H1 (cell line): Measurements from ENCODE around the gene ARHGEF10L. TPM values are rescaled to one million over a fixed set of nuclear protein-coding genes. Genes with fewer than 3 reads are reported as not detected.

Source experiments
- CREB1 ChIP-seq: IDR thresholded peaks from 2 replicates; pipeline ENCODE4 v1.6.1; 2012; ENCODE audit warnings: inconsistent platforms
- HDAC2 ChIP-seq, 2 experiments: fragments of 300-600 bp in 1 of 2; sonication (generic) in 1 of 2; IDR thresholded peaks; 2 replicates each; pipeline ENCODE4 v1.6.1; 2011 to 2012; ENCODE audit warnings: low read depth in 2 of 2, low read length in 2 of 2, mild to moderate bottlenecking in 2 of 2, moderate library complexity in 2 of 2, borderline replicate concordance in 1 of 2, inconsistent platforms in 1 of 2
- HDAC6 ChIP-seq: IDR thresholded peaks from one replicate; pipeline ENCODE4 v1.7.1; 2012; ENCODE audit warnings: low read depth, mild to moderate bottlenecking, inconsistent platforms, low read length, moderate library complexity
- RBBP5 ChIP-seq: IDR thresholded peaks from 2 replicates; pipeline ENCODE4 v1.7.1; 2012; ENCODE audit warnings: low read depth, mild to moderate bottlenecking, inconsistent platforms, low read length, moderate library complexity, borderline replicate concordance
- polyA plus RNA-seq, 7 experiments: library from polyadenylated mRNA; depleted of rRNA in 3 of 7; stranded (reverse) in 5 of 7; unstranded in 2 of 7; fragments of >200 nt in 5 of 7; fragments of 200-250 nt in 2 of 7; gene quantifications; 1 replicate in 5 of 7; 2 replicates in 1 of 7; 4 replicates in 1 of 7; pipeline versions ENCODE4 v1.2.1 to v1.2.3, GENCODE V29; 2011 to 2013; ENCODE audit warnings: missing spikeins in 2 of 7, mixed read lengths in 2 of 7
- total RNA-seq: library from RNA; stranded (reverse); fragmentation: NEBNext Ultra II Directional; extraction: Animal tissue kit (Norgen Biotek cat#: 25700); gene quantifications from 2 replicates; pipeline ENCODE4 v1.2.1, GENCODE V29; 2021

ARHGEF10L gene
- total and polyA plus RNA-seq, 2 of the 8 experiments (the other 6 are each of a cell fraction or from before 2014, with no cell fraction given), result 33.6 to 39.6 TPM

DNA sequence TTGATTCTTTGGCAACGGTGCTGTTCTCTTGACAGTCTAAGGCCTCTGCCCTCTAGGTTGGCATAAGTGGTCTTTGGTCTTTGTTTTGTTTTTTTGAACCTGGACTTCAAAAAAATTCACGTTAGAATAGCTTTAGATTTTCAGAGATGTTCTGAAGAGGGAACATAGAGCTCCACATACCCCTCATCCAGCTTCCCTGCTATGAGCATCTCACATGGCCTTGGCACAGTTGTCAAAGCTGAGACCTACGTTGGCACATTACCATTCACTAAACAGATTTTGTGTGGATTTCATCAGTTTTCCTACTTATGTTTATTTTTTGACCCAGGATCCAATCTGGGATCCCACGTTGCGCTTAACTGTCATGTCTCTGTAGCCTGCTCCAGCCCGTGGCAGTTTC lies 60.8 kb downstream of the ARHGEF10L start (continued):
- TF ChIP-seq RBBP5 (no peak), HDAC6 (no peak), CREB1 (no peak), HDAC2 (IDR thresholded peaks at IDR 0.05; ENCODE audit: borderline replicate concordance in 1 of 2, low read depth in 2 of 2, low read length in 2 of 2) (no peak)
